H9 (cell line): ENCODE measurements around the gene CRACR2B. TPM values are rescaled to one million over a fixed set of nuclear protein-coding genes. Genes with fewer than 3 reads are reported as not detected.

Source experiments
- DNase-seq: peaks from one replicate; pipeline ENCODE4 v3.0.0-alpha.2; 2017
- H2AFZ ChIP-seq: one replicate; pipeline ENCODE4 v1.6.1; 2013; ENCODE audit warnings: mild to moderate bottlenecking, low read length, control low read depth, moderate library complexity
- H2AK5ac ChIP-seq: 2 replicates; pipeline ENCODE4 v1.6.1; 2013; ENCODE audit warnings: low read length, control low read depth, mixed read lengths; ENCODE audit not compliant: insufficient read length
- H2BK120ac ChIP-seq: one replicate; pipeline ENCODE4 v1.6.1; 2013; ENCODE audit warnings: low read depth, mild to moderate bottlenecking, low read length, control low read depth, inconsistent platforms; ENCODE audit not compliant: poor library complexity, severe bottlenecking
- H2BK12ac ChIP-seq: 2 replicates; pipeline ENCODE4 v1.6.1; 2013; ENCODE audit warnings: low read length, control low read depth, mixed read lengths, low read depth; ENCODE audit not compliant: insufficient read length
- H2BK15ac ChIP-seq: 2 replicates; pipeline ENCODE4 v1.6.1; 2013; ENCODE audit warnings: low read depth, low read length, control low read depth
- H2BK20ac ChIP-seq: one replicate; pipeline ENCODE4 v1.6.1; 2013; ENCODE audit warnings: low read depth, mild to moderate bottlenecking, low read length, control low read depth, inconsistent platforms; ENCODE audit not compliant: poor library complexity, severe bottlenecking
- H2BK5ac ChIP-seq: 2 replicates; pipeline ENCODE4 v1.6.1; 2013; ENCODE audit warnings: low read length, control low read depth, mixed read lengths; ENCODE audit not compliant: insufficient read length
- H3K14ac ChIP-seq: 2 replicates; pipeline ENCODE4 v1.6.1; 2013; ENCODE audit warnings: low read length, control low read depth; ENCODE audit not compliant: insufficient read depth
- H3K18ac ChIP-seq: 2 replicates; pipeline ENCODE4 v1.6.1; 2013; ENCODE audit warnings: low read depth, mild to moderate bottlenecking, mixed read lengths, low read length, control low read depth; ENCODE audit not compliant: insufficient read length
- H3K23ac ChIP-seq: 2 replicates; pipeline ENCODE4 v1.6.1; 2013; ENCODE audit warnings: low read length, control low read depth, mixed read lengths, low read depth; ENCODE audit not compliant: insufficient read length
- H3K23me2 ChIP-seq: 2 replicates; pipeline ENCODE4 v1.6.1; 2013; ENCODE audit warnings: low read depth, mild to moderate bottlenecking, mixed read lengths, low read length, control low read depth; ENCODE audit not compliant: insufficient read length, poor library complexity, severe bottlenecking
- H3K27ac ChIP-seq: 2 replicates; pipeline ENCODE4 v1.5.1; 2013; ENCODE audit warnings: low read length, control low read depth, mixed read lengths, low read depth; ENCODE audit not compliant: insufficient read length
- H3K27me3 ChIP-seq: 2 replicates; pipeline ENCODE4 v1.6.1; 2013; ENCODE audit warnings: low read length, control low read depth, inconsistent platforms; ENCODE audit not compliant: insufficient read depth
- H3K4ac ChIP-seq: 2 replicates; pipeline ENCODE4 v1.6.1; 2013; ENCODE audit warnings: low read depth, mild to moderate bottlenecking, control low read depth, inconsistent platforms, low read length, moderate library complexity
- H3K4me1 ChIP-seq: 2 replicates; pipeline ENCODE4 v1.6.1; 2013; ENCODE audit warnings: low read length, control low read depth, inconsistent platforms; ENCODE audit not compliant: insufficient read depth
- H3K4me2 ChIP-seq: 2 replicates; pipeline ENCODE4 v1.6.1; 2013; ENCODE audit warnings: low read length, control low read depth, mixed read lengths; ENCODE audit not compliant: insufficient read length, insufficient read depth
- H3K56ac ChIP-seq: 2 replicates; pipeline ENCODE4 v1.6.1; 2013; ENCODE audit warnings: low read depth, mild to moderate bottlenecking, mixed read lengths, low read length, control low read depth; ENCODE audit not compliant: insufficient read length
- H3K79me1 ChIP-seq: 2 replicates; pipeline ENCODE4 v1.6.1; 2013; ENCODE audit warnings: low read depth, mild to moderate bottlenecking, moderate library complexity, low read length, control low read depth, inconsistent platforms; ENCODE audit not compliant: insufficient read depth, poor library complexity, severe bottlenecking
- H3K79me2 ChIP-seq: 2 replicates; pipeline ENCODE4 v1.6.1; 2013; ENCODE audit warnings: low read length, control low read depth, inconsistent platforms; ENCODE audit not compliant: insufficient read depth
- H3K9ac ChIP-seq: 2 replicates; pipeline ENCODE4 v1.6.1; 2013; ENCODE audit warnings: low read length, control low read depth, mixed read lengths; ENCODE audit not compliant: insufficient read length; ENCODE audit errors: extremely low read depth
- H3K9me3 ChIP-seq: one replicate; pipeline ENCODE4 v1.6.1; 2013; ENCODE audit warnings: low read depth, low read length, inconsistent platforms; ENCODE audit not compliant: control insufficient read depth
- H3T11ph ChIP-seq: one replicate; pipeline ENCODE4 v1.6.1; 2013; ENCODE audit warnings: mild to moderate bottlenecking, low read length, control low read depth, inconsistent platforms
- H4K20me1 ChIP-seq: one replicate; pipeline ENCODE4 v1.6.1; 2013; ENCODE audit not compliant: control insufficient read depth, insufficient read length, insufficient read depth
- H4K5ac ChIP-seq: 2 replicates; pipeline ENCODE4 v1.6.1; 2013; ENCODE audit warnings: low read depth, mild to moderate bottlenecking, mixed read lengths, low read length, control low read depth; ENCODE audit not compliant: insufficient read length
- H4K8ac ChIP-seq: replicated peaks from 2 replicates; pipeline ENCODE4 v1.6.1; 2013; ENCODE audit warnings: low read length, control low read depth, mixed read lengths, low read depth; ENCODE audit not compliant: insufficient read length
- H4K91ac ChIP-seq: 2 replicates; pipeline ENCODE4 v1.6.1; 2013; ENCODE audit warnings: low read depth, mild to moderate bottlenecking, moderate library complexity, mixed read lengths, low read length, control low read depth; ENCODE audit not compliant: insufficient read length
- H3K27ac Mint-ChIP-seq, 3 experiments: 2 replicates in 2 of 3; 3 replicates in 1 of 3; pipeline ENCODE4 v1.8.0; 2020 to 2021; ENCODE audit warnings: mixed read lengths in 3 of 3, mild to moderate bottlenecking in 1 of 3, moderate library complexity in 1 of 3
- H3K27me3 Mint-ChIP-seq: 2 replicates; pipeline ENCODE4 v1.8.0; 2021; ENCODE audit warnings: low read depth, mild to moderate bottlenecking, moderate library complexity, mixed read lengths
- H3K36me3 Mint-ChIP-seq, 3 experiments: 2 replicates in 2 of 3; 3 replicates in 1 of 3; pipeline ENCODE4 v1.8.0; 2020 to 2021; ENCODE audit warnings: low read depth in 3 of 3, mixed read lengths in 3 of 3; ENCODE audit not compliant: insufficient read depth in 1 of 3
- H3K4me1 Mint-ChIP-seq, 2 experiments: 2 replicates each; pipeline ENCODE4 v1.8.0; 2020; ENCODE audit warnings: mixed read lengths in 2 of 2
- H3K4me3 Mint-ChIP-seq, 2 experiments: 2 replicates in 1 of 2; 3 replicates in 1 of 2; pipeline ENCODE4 v1.8.0; 2020 to 2021; ENCODE audit warnings: mild to moderate bottlenecking in 2 of 2, mixed read lengths in 2 of 2, moderate library complexity in 1 of 2
- H3K9me3 Mint-ChIP-seq, 2 experiments: 2 replicates in 1 of 2; 3 replicates in 1 of 2; pipeline ENCODE4 v1.8.0; 2020; ENCODE audit warnings: mild to moderate bottlenecking in 2 of 2, mixed read lengths in 2 of 2, moderate library complexity in 1 of 2
- CTCF ChIP-seq: fragments of 200-600 bp; sonication (generic); conservative IDR thresholded peaks from 3 replicates; pipeline ENCODE4 v1.8.0; 2021; ENCODE audit warnings: antibody characterized with exemption, mild to moderate bottlenecking
- WGBS: extraction: QIAGEN DNeasy Blood & Tissue Kit; methylation state at CpG from one replicate; pipeline ENCODE4 v1.1.7; 2013; ENCODE audit warnings: missing lambda C conversion rate, low lambda C conversion rate, mixed read lengths; ENCODE audit not compliant: insufficient read length; ENCODE audit errors: extremely low coverage; 5-methylcytosine and 5-hydroxymethylcytosine counted together
- total RNA-seq: library from RNA; stranded (reverse); gene quantifications from 2 replicates; pipeline ENCODE4 v1.2.1, GENCODE V29; 2021

CRACR2B gene
- total RNA-seq, 1 experiment from 2014 or later, result 29.0 TPM

DNA sequence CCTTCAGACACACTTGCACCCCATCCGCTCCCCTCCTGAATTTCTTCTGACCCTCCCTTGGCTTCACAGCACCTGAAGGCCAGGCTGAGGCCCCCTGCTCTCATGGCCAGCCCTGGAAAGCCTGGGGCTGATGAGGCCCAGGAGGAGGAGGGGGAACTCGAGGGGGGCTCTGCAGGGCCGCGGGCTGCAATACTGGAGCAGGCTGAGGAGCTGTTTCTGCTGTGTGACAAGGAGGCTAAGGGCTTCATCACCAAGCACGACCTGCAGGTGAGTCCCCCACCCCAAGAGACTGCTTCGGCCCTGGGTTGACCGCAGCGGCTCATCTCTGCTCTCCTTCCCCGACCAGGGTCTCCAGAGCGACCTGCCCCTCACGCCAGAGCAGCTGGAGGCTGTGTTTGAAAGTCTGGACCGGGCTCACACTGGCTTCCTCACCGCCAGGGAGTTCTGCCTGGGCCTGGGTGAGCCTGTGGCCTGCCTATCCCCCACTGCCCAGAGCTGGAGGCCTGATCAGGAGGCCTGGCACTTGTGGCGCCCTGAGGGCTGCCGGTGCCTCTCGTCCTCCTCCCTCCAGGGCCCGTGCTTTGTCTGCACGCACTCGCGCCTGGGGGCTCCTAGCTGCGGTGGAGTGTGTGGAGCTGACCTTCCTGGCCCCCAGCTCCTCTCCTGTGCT lies 922 bp downstream of the CRACR2B start:
- Histone ChIP-seq H2BK12ac (no peak overlapping the region), H3K4me2 (peak overlapping the region; percentile 56), H2BK120ac (no peak overlapping the region), H3K79me2 (no peaks in the 10 kb centered on the region), H2BK15ac (no peak overlapping the region), H3K9ac (no peak overlapping the region), H3K9me3 (no peaks in the 10 kb centered on the region), H4K91ac (no peak overlapping the region), H2AFZ (no peak overlapping the region), H3T11ph (no peak overlapping the region), H2BK5ac (no peak overlapping the region), H2BK20ac (no peak overlapping the region), H4K20me1 (no peaks in the 10 kb centered on the region), H3K79me1 (no peaks in the 10 kb centered on the region), H3K18ac (no peak overlapping the region), H3K27me3 (peaks cover 9% of the 10 kb centered on the region; the same call in 1 of the 2 replicates), H3K23me2 (peaks cover 29% of the 10 kb centered on the region), H3K4me1 (no peaks in the 10 kb centered on the region; the same call in 1 of the 2 replicates), H3K27ac (no peak overlapping the region), H4K8ac (no peak overlapping the region), H2AK5ac (no peak overlapping the region), H3K4ac (no peak overlapping the region), H4K5ac (no peak overlapping the region), H3K14ac (no peak overlapping the region), H3K23ac (no peak overlapping the region), H3K56ac (no peak overlapping the region)
- peaks cover 32 to 46% of the 10 kb centered on the region in 2 experiments for H3K4me1 Mint-ChIP-seq
- peaks cover 36% of the 10 kb centered on the region for H3K27me3 Mint-ChIP-seq
- H3K27ac Mint-ChIP-seq, result peak overlapping the region in 1 of 3 experiments; percentile 18; a peak in 1 of 7 replicates
- no peaks in the 10 kb centered on the region for H3K9me3 Mint-ChIP-seq
- DNase-seq, result no peak
- peak overlapping the region; percentile 64 to 84 for H3K4me3 Mint-ChIP-seq
- no CpG with 5 or more reads among the region's 21 CpGs for WGBS
- no peak for TF ChIP-seq CTCF
- peaks cover 0 to 12% (median 10%) of the 10 kb centered on the region in 3 experiments; a peak in 6 of 7 replicates for H3K36me3 Mint-ChIP-seq
